Endodermal cell (in vitro differentiated cells): Measurements from ENCODE around the gene FOSB. TPM values are rescaled to one million over a fixed set of nuclear protein-coding genes. Genes with fewer than 3 reads are reported as not detected.

Source experiments
- DNase-seq: peaks from one replicate; pipeline ENCODE4 v3.0.0-alpha.2; 2017
- H3K27ac ChIP-seq: 2 replicates; pipeline ENCODE4 v1.5.1; 2013; ENCODE audit warnings: mild to moderate bottlenecking, low read depth, low read length, moderate library complexity
- H3K27me3 ChIP-seq: 2 replicates; pipeline ENCODE4 v1.6.1; 2013; ENCODE audit warnings: mild to moderate bottlenecking, low read length, moderate library complexity; ENCODE audit not compliant: insufficient read depth, control insufficient read depth, poor library complexity, severe bottlenecking
- H3K36me3 ChIP-seq: 2 replicates; pipeline ENCODE4 v1.7.0; 2013; ENCODE audit warnings: mild to moderate bottlenecking, low read length, moderate library complexity; ENCODE audit not compliant: control insufficient read depth, insufficient read depth
- H3K4me1 ChIP-seq: one replicate; pipeline ENCODE4 v1.7.0; 2013; ENCODE audit warnings: low read length; ENCODE audit not compliant: control insufficient read depth, insufficient read depth
- H3K4me3 ChIP-seq: 2 replicates; pipeline ENCODE4 v1.5.1; 2013; ENCODE audit warnings: mild to moderate bottlenecking, low read length, moderate library complexity
- H3K9ac ChIP-seq: 2 replicates; pipeline ENCODE4 v1.6.1; 2013; ENCODE audit warnings: mild to moderate bottlenecking, low read length, moderate library complexity; ENCODE audit not compliant: poor library complexity, severe bottlenecking; ENCODE audit errors: extremely low read depth
- H3K9me3 ChIP-seq: 2 replicates; pipeline ENCODE4 v1.6.1; 2013; ENCODE audit warnings: mild to moderate bottlenecking, low read length, moderate library complexity; ENCODE audit not compliant: control insufficient read depth
- H3K27ac Mint-ChIP-seq: 2 replicates; pipeline ENCODE4 v1.8.0; 2020; ENCODE audit warnings: mixed read lengths
- H3K27me3 Mint-ChIP-seq: 2 replicates; pipeline ENCODE4 v1.8.0; 2021; ENCODE audit warnings: mild to moderate bottlenecking, mixed read lengths; ENCODE audit not compliant: insufficient read depth
- H3K36me3 Mint-ChIP-seq: 2 replicates; pipeline ENCODE4 v1.8.0; 2020; ENCODE audit warnings: low read depth, mixed read lengths
- H3K4me1 Mint-ChIP-seq: 2 replicates; pipeline ENCODE4 v1.8.0; 2020; ENCODE audit warnings: mixed read lengths
- H3K4me3 Mint-ChIP-seq: 2 replicates; pipeline ENCODE4 v1.8.0; 2020; ENCODE audit warnings: mild to moderate bottlenecking, moderate library complexity, mixed read lengths
- H3K9me3 Mint-ChIP-seq: 2 replicates; pipeline ENCODE4 v1.8.0; 2020; ENCODE audit warnings: mild to moderate bottlenecking, mixed read lengths
- CTCF ChIP-seq: fragments of 200-600 bp; sonication (generic); conservative IDR thresholded peaks from 2 replicates; pipeline ENCODE4 v1.5.0; 2021; ENCODE audit warnings: antibody characterized with exemption, mild to moderate bottlenecking
- WGBS, 2 experiments: methylation state at CpG; one replicate each; pipeline versions ENCODE4 v1.1.5 to v1.1.7; 2013; ENCODE audit warnings: missing lambda C conversion rate in 2 of 2, mixed read lengths in 1 of 2; ENCODE audit not compliant: insufficient coverage in 1 of 2, insufficient read length in 1 of 2; 5-methylcytosine and 5-hydroxymethylcytosine counted together
- total RNA-seq, 2 donors: library from RNA; stranded (reverse); fragmentation: NEBNext Ultra II Directional in 1 of 2; extraction: Animal tissue kit (Norgen Biotek cat#: 25700) in 1 of 2; gene quantifications; 2 replicates in 1 of 2; 3 replicates in 1 of 2; pipeline ENCODE4 v1.2.1, GENCODE V29; 2021

The FOSB gene
- total RNA-seq, 2 donors from 2014 or later = 1.6 to 3.0 TPM

- no peak overlapping the region for H3K27ac Mint-ChIP-seq
- H3K27me3 ChIP-seq = no peaks in the 10 kb centered on the region
Measured at GRCh38 chr19:45440259-45440638, 27.5 kb upstream of the FOSB start.

GRCh38 chr19:45440873-45441654 is 26.7 kb upstream of the FOSB start:
- Histone ChIP-seq H3K27me3 (no peaks in the 10 kb centered on the region), H3K9me3 (no peaks in the 10 kb centered on the region), H3K4me1 (peaks cover 2% of the 10 kb centered on the region), H3K9ac (no peak overlapping the region), H3K4me3 (no peak overlapping the region), H3K27ac (no peak overlapping the region), H3K36me3 (no peaks in the 10 kb centered on the region)
- Mint-ChIP-seq H3K27ac (no peak overlapping the region), H3K9me3 (no peaks in the 10 kb centered on the region), H3K4me1 (peaks cover 13% of the 10 kb centered on the region), H3K4me3 (peak overlapping the region; percentile 56), H3K27me3 (peaks cover 4% of the 10 kb centered on the region), H3K36me3 (no peaks in the 10 kb centered on the region)
- WGBS, 2 experiments = 88 to 93% methylated on average over 7 to 9 of the region's 9 CpGs
- peak; percentile 80 for DNase-seq
- no peak for TF ChIP-seq CTCF

More at GRCh38 chr19:45440259-45440638, 27.5 kb upstream of the FOSB start:
- Mint-ChIP-seq H3K4me1 (peaks cover 13% of the 10 kb centered on the region), H3K9me3 (no peaks in the 10 kb centered on the region), H3K36me3 (no peaks in the 10 kb centered on the region), H3K4me3 (peak overlapping the region; percentile 56), H3K27me3 (peaks cover 5% of the 10 kb centered on the region)
- Histone ChIP-seq H3K36me3 (no peaks in the 10 kb centered on the region), H3K4me3 (peak overlapping the region; percentile 74), H3K9me3 (no peaks in the 10 kb centered on the region), H3K9ac (peak overlapping the region; percentile 66), H3K4me1 (peaks cover 2% of the 10 kb centered on the region), H3K27ac (no peak overlapping the region)
- TF ChIP-seq CTCF = no peak
- DNase-seq = no peak
- WGBS, 2 experiments = 67 to 90% methylated on average over 4 to 9 of the region's 9 CpGs

- Histone ChIP-seq H3K9ac (no peak overlapping the region), H3K27ac (no peak overlapping the region), H3K9me3 (no peaks in the 10 kb centered on the region), H3K27me3 (no peaks in the 10 kb centered on the region), H3K36me3 (no peaks in the 10 kb centered on the region), H3K4me3 (no peak overlapping the region), H3K4me1 (peaks cover 2% of the 10 kb centered on the region)
- TF ChIP-seq CTCF = no peak
- Mint-ChIP-seq H3K9me3 (no peaks in the 10 kb centered on the region), H3K27me3 (peaks cover 5% of the 10 kb centered on the region), H3K36me3 (no peaks in the 10 kb centered on the region), H3K27ac (peak overlapping the region; percentile 85), H3K4me1 (peaks cover 13% of the 10 kb centered on the region), H3K4me3 (peak overlapping the region; percentile 70)
- WGBS, 2 experiments = 92 to 93% methylated on average over 2 of the region's 2 CpGs
- DNase-seq = no peak
Measured at GRCh38 chr19:45442408-45442777, 25.4 kb upstream of the FOSB start.
